PFSK-1 (cell line): ENCODE measurements around the gene PRODH.

Source experiments
- POLR2AphosphoS5 ChIP-seq: IDR thresholded peaks from 2 replicates; pipeline ENCODE4 v1.6.1; 2012; ENCODE audit warnings: low read depth, mild to moderate bottlenecking, control low read depth, low read length, moderate library complexity
- TF ChIP-seq, protein P1 (sequence below), 2 experiments: IDR thresholded peaks; 2 replicates each; pipeline versions ENCODE4 v1.6.1 to v1.8.0; 2011 to 2012; ENCODE audit warnings: low read depth in 2 of 2, low read length in 2 of 2, control low read depth in 1 of 2, inconsistent platforms in 1 of 2, mild to moderate bottlenecking in 1 of 2, moderate library complexity in 1 of 2; ENCODE audit not compliant: insufficient read depth in 1 of 2

GRCh38 chr22:18977824-18978425, 41.8 kb upstream of the PRODH start:
- no peak for TF ChIP-seq POLR2AphosphoS5
- TF ChIP-seq, protein P1, sequence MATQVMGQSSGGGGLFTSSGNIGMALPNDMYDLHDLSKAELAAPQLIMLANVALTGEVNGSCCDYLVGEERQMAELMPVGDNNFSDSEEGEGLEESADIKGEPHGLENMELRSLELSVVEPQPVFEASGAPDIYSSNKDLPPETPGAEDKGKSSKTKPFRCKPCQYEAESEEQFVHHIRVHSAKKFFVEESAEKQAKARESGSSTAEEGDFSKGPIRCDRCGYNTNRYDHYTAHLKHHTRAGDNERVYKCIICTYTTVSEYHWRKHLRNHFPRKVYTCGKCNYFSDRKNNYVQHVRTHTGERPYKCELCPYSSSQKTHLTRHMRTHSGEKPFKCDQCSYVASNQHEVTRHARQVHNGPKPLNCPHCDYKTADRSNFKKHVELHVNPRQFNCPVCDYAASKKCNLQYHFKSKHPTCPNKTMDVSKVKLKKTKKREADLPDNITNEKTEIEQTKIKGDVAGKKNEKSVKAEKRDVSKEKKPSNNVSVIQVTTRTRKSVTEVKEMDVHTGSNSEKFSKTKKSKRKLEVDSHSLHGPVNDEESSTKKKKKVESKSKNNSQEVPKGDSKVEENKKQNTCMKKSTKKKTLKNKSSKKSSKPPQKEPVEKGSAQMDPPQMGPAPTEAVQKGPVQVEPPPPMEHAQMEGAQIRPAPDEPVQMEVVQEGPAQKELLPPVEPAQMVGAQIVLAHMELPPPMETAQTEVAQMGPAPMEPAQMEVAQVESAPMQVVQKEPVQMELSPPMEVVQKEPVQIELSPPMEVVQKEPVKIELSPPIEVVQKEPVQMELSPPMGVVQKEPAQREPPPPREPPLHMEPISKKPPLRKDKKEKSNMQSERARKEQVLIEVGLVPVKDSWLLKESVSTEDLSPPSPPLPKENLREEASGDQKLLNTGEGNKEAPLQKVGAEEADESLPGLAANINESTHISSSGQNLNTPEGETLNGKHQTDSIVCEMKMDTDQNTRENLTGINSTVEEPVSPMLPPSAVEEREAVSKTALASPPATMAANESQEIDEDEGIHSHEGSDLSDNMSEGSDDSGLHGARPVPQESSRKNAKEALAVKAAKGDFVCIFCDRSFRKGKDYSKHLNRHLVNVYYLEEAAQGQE (IDR thresholded peaks at IDR 0.05; ENCODE audit: insufficient read depth in 1 of 2, low read depth in 2 of 2, low read length in 2 of 2), result no peak
